ENCODE results near the gene COL20A1.

GRCh38 chr20:63249891-63250290 is 43.1 kb upstream of the COL20A1 start:
- TF ChIP-seq CTCF (IDR thresholded peaks at IDR 0.05) (no peak), EP300 (IDR thresholded peaks at IDR 0.05) (no peak), POLR2A (IDR thresholded peaks at IDR 0.05) (no peak)

All from stomach (tissue), 4 donors.